Urothelium cell line (cell line): Measurements from ENCODE around the gene SV2C.

ENCODE experiments used
- DNase-seq: peaks from one replicate; pipeline ENCODE4 v3.0.0; 2011; ENCODE audit warnings: low spot score, mixed read lengths
- FAIRE-seq: peaks from 2 replicates; lab custom pipeline; 2011; peaks lifted over from hg19 to GRCh38; lab: Jason Lieb, UNC

SV2C gene

GRCh38 chr5:76099756-76100155, 16.6 kb downstream of the SV2C start:
- FAIRE-seq (no peak), DNase-seq (no peak)

DNA sequence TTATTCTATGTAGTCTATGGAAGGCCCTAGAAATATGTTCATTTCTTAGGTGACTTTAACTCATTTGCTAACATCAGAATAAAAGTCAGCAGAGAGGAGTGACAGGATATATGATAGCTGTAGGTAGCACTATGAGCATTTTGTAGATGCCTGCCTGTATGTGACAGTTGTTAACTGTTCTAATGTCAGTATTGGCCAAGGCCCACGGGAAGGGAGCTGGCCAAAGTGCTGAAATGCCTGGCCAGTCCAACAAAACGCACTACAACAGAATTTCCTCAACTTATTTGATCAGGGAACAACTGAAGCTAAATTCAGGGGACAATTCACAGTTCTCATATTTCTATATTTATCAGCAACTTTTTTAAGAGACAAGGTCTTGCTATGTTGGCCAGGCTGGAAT, 20.8 kb downstream of the SV2C start:
- DNase-seq (peak; percentile 41), FAIRE-seq (no peak)

- no peak for DNase-seq
- no peak for FAIRE-seq
Measured at GRCh38 chr5:76106149-76106548, 23.0 kb downstream of the SV2C start.

DNA sequence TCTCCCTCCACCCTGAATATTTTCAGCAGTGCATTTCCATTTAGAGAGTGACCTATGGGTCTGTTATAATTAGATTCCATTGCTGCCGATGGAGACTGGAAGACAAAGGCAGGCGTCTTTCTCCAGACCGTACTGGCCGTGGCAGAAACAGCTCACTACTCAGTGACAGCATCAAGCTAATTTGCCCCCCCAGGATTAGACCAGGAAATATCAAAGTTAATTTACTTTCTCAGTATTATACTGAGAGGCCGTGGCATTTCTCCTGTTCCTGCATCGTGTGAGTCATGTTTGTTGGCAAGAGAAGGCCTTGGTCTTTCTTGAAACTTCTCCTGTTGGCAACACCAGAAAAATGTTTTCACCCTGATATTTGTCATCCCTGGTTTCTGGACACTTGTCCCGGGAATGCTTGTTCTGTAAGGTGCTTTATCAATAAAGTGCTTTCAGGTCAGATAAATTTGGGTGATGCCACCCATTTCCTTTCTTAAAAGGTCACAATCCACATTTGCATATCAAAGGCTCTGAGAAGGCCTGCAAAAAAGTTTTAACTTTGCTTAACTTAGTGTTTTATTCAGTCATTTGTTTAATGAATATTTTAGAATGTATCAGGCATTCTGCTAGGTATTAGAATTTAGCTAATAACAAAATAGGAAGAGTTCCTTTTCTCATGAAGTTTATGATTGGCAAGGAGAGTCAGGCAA, 28.4 kb downstream of the SV2C start:
- FAIRE-seq (no peak), DNase-seq (no peak)

DNA sequence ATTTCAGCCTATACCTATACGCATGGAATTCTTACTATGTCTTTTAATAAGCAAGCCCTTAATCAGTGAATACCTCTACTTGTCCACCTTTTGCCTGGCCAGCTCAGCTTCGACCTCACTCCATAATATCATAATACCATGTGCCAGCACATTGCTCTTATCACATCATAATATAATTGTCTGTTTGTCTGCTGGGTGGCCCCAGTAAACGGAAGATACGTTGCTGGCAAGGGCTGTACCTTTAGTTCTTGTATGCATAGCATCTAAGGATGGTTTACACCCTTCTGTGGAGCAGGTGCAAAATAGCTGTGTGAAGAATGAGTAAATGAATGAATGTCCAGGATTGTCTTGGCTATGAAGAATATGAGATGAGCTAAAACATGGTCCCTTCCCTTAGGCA, 29.9 kb downstream of the SV2C start:
- no peak for FAIRE-seq
- no peak for DNase-seq

DNA sequence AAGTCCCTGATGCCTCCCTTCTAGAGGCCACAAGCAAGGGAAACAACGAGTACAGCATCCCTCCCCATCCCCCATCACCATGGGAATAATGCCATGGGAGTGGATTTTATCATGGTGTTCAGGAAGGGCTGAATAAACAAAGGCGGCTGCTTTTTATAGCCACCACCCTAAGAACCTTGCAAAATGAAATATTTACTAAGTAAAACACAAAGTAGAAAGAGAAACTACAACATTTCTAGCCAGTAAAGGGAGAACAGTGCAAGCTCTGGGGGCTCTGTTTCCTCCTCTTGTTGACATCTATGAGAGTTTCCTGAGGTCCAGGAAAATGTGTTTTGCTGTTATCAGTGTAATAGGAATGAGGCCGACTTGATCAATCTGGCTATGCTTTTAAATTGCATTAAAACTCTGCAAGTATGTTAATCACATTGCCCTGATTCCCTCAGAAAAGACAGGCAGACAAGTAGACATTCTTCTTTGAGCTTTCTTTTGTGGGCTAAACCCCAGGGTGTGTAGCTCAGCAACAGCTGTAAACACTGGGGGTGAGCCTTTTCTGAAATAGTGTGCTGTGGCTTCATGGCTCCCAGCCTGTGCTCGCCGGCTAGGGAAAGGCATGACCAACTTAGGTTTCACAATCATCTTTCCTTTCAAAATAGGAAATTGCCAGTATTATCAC, 31.1 kb downstream of the SV2C start:
- FAIRE-seq (no peak), DNase-seq (no peak)

DNA sequence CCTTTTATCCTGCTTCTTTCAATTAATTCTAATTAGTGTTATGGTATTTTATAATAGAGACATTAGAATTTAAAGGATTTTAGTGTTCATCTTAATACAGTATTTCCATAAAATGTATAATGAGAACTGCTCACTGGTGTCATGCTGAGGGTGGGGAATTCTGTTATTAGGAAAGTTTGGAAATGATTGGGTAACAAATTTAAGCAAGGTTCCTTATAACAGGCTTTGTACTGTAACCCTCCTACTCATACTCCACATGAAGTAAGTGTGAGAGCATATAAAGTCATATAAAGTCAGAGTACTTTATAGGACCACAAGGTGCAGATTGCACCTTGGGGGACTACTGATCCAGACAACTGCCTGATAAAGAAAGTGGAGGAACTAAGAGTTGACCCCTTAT, 42.2 kb downstream of the SV2C start:
- FAIRE-seq (no peak), DNase-seq (no peak)

DNA sequence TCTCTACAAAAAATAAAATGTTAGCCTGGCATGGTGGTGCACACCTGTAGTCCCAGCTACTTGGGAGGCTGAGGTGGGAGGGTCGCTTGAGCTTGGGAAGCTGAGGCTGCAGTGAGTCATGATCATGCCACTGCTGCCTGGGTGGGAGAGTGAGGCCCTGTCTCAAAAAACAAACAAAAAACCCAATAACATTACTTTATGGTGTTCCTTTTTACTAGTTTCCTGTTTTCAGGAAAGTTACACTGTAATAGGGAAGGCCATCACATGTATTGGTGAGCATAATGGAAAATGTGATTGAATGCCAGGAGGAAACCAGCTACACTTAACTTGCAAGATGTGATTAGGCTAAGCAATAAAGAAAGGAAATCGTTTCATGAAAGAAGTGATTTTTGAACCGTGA, 42.7 kb downstream of the SV2C start:
- DNase-seq (no peak), FAIRE-seq (no peak)

GRCh38 chr5:76134003-76134402, 50.8 kb downstream of the SV2C start:
- no peak for DNase-seq
- FAIRE-seq, result no peak

DNA sequence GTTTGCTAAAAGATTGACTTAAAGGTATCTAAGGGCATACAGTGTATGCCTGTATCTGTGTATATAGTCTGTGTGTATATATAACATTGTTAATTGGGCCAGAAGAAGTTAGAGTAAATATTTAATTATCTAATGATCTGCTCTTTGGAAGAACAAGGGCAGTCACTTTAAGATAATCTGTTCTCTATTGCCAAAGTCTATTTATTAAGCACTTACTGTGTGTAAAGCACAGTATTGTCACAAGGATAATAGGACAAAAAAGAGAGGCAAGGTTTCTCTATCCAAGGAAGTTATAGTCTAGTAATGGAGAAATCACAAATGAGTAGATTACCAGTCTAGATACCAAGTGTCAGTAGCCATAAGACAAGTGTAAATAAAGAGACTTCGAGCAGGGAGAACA, 51.5 kb downstream of the SV2C start:
- no peak for FAIRE-seq
- no peak for DNase-seq

- FAIRE-seq, result no peak
- DNase-seq, result no peak
Measured at GRCh38 chr5:76137887-76138542, 54.8 kb downstream of the SV2C start.

DNA sequence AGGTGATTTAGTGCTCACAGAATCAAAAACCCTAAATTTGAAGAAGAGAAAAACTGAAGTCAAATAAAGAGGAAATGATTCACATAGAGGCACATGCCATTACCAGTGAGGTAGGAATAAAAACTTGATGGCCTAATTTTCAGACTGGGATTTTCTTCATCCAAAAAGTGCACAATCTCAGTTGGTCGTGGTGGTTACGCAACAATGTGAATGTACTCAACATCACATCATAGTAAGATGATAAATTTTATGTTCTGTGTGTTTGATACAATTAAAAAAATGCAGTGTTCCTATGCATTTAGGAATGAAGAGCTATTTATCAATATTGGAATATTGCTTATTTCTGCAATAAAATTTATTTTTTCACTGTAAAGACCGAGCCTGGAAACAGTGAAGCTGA, 60.7 kb downstream of the SV2C start:
- FAIRE-seq (no peak), DNase-seq (no peak)

DNA sequence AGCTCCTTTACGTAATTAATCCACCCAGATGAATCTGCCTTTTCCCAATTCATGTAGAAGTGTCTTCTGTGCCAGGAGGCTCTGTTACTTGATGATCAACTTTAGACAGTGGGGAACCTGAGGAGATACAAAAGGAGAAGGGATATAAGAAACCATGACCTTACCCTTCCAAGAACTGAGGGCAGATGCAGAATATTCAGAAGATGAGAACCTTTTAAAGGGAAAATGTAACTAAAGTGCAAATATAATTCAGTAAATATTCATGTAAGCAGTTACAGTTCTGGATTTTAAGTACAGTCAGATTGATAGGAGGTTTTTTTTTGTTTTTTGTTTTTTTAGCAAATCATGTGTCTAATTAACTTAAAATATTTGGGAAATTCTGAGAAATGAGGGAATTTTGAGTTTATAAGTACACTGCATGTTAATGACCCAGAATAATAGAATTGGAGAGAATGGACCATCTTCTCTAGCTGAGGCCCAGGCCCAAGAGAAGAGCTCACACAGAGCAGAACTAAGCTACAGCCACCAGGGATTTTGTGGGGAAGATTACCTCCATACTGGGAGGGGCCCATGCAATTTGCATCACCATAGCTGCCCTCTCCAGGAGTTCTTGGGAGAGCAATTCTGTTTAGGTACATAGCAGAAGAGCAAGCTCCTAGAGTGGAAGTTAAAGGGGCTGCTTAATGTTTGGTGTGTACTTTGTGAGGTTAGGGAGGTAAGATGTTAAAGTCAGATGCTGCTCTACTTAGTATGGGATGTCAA, 61.5 kb downstream of the SV2C start:
- no peak for FAIRE-seq
- no peak for DNase-seq

GRCh38 chr5:76145945-76146344, 62.8 kb downstream of the SV2C start:
- no peak for DNase-seq
- no peak for FAIRE-seq

GRCh38 chr5:76149636-76150035, 66.5 kb downstream of the SV2C start:
- DNase-seq, result no peak
- FAIRE-seq, result no peak

- DNase-seq (no peak), FAIRE-seq (no peak)
Measured at GRCh38 chr5:76152161-76152560, 69.0 kb downstream of the SV2C start.

DNA sequence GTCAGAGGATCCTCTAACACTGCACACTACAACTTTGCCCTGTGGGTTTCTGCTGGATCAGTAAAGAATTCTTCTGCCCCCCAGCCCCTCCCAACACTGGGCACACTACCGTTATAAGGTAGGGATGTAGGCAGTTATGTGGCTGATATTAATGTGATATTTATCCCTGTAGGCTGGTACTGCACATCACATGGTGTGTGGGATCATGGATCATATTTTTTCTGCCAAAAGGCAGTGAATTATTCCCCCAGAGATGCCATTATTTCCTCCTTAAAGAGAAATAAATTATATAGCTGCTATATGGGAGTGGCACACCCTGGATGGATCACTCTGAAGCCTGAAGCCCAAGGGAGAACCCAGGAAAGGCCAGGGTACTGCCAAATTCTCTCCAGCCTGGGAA, 69.5 kb downstream of the SV2C start:
- DNase-seq, result no peak
- no peak for FAIRE-seq

DNA sequence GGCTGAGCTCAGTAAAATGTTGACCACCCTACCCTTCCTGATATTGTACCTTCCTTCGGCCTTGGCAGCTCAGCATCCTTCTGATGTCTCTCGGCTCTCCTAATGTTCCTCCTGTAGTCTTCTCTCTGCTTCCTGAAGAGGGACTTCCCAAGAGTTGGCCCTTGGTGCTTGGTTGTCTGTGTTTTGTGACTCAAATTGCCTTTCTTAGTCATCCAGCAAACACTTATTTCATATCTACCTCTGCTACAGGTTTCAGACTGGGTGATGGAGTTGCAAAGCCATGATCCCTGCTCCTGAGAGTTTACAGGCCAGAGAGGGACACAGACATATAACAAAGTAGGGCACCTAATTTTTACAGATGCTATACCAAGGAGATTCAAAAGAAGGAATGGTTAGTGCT, 70.1 kb downstream of the SV2C start:
- DNase-seq (no peak), FAIRE-seq (no peak)

DNA sequence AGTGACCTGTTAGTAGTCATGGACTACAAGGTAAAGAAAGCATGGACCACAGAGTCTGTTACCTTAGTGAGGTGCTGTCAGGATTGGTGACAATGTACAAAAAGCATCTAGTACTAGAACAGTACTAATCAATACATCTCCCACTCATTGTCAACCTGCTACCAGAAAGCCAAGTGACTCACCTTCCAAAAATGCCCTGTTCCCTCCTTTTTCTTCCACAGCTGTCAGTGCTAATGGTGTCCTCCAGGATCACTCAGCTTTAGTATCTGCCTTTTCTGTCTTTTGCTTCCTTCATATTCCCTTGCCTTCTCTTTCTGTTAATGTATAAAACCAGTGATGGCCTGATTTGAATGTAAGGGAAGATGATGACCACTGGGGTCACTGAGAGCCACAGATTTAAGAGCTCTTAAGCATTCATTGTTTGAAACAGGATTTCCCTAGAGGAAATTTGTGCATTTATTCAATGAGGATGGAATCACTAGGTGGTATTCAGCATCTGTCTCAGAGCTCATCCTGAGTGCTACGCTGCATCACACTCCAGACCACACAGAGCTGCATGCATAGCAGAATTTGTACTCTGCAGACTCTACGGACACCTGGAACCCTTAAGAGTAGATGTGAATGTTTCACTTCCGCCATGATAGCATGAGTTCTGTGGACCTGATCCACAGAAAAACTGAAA, 71.0 kb downstream of the SV2C start:
- DNase-seq, result no peak
- no peak for FAIRE-seq

- DNase-seq, result no peak
- FAIRE-seq, result no peak
Measured at GRCh38 chr5:76155536-76155935, 72.4 kb downstream of the SV2C start.

DNA sequence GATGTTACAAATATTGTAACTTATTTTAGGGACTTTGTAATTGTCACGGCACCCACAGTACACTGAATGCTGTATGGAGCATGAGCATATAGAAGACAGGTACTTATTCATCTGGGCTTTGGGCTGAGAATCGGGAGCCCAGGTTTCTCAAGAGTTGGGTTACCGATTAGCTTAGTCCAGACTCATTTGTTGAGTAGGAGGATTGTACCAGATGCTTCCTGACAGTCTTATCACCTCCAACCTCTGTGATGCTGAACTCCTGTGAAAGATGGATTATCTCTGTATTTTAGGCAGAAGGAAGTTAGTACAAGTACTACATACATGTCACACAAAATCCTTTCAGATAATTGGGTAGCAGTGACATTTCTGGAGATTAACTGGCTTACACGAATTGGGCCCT, 79.2 kb downstream of the SV2C start:
- DNase-seq (no peak), FAIRE-seq (no peak)
